B cell (primary cell): ENCODE measurements around the gene HNRNPH1. TPM values are rescaled to one million over a fixed set of nuclear protein-coding genes. Genes with fewer than 3 reads are reported as not detected.
A peak's percentile ranks its signal among the peaks of the same experiment; 100 is the strongest.
"Not testable (repeated sequence)": the region's sequence is repeated elsewhere in the genome, so short reads cannot be mapped to it uniquely, and the experiment has no call there.

Experiments used
- ATAC-seq: fragments of 200-7000 bp; cut with Tn5 transposase; one replicate; pipeline ENCODE4 v1.10.0; 2021; ENCODE audit warnings: low read depth, mild to moderate bottlenecking, moderate number of reproducible peaks, moderate library complexity
- CTCF ChIA-PET: fragments of 350-600 bp; sonication (Branson Sonifier 250); formaldehyde crosslinking; loops from one replicate; lab custom pipeline; 2021; ENCODE audit warnings: antibody characterized with exemption, inconsistent platforms; lab: Charles Lee
- POLR2A ChIA-PET: fragments of 350-600 bp; sonication (Branson Sonifier 250); formaldehyde crosslinking; loops from one replicate; lab custom pipeline; 2021; ENCODE audit warnings: antibody characterized with exemption; lab: Charles Lee
- DNase-seq: peaks from one replicate; pipeline ENCODE4 v3.0.0; 2013
- H2AFZ ChIP-seq: 2 replicates; pipeline ENCODE4 v1.6.1; 2012; ENCODE audit warnings: mild to moderate bottlenecking, low read depth, low read length; ENCODE audit not compliant: insufficient read depth, poor library complexity, severe bottlenecking
- H3K27ac ChIP-seq, 2 donors: 1 replicate in 1 of 2; 2 replicates in 1 of 2; pipeline ENCODE4 v1.5.1; 2012 to 2013; ENCODE audit warnings: low read length in 2 of 2, mild to moderate bottlenecking in 2 of 2, moderate library complexity in 1 of 2
- H3K27me3 ChIP-seq, 4 experiments: fragments of 200-600 bp in 1 of 4; sonication (generic) in 1 of 4; replicated peaks in 1 of 4; 1 replicate in 2 of 4; 2 replicates in 2 of 4; pipeline versions ENCODE4 v1.6.1 to v1.7.0; 2013 to 2016; ENCODE audit warnings: low read length in 3 of 4, mild to moderate bottlenecking in 2 of 4, mixed read lengths in 1 of 4, moderate library complexity in 1 of 4; ENCODE audit not compliant: insufficient read depth in 4 of 4, control insufficient read depth in 3 of 4; ENCODE audit errors: control extremely low read depth in 1 of 4
- H3K36me3 ChIP-seq, 2 experiments: replicated peaks in 1 of 2; 1 replicate in 1 of 2; 2 replicates in 1 of 2; pipeline versions ENCODE4 v1.6.1 to v1.7.1; 2013; ENCODE audit warnings: low read length in 1 of 2; ENCODE audit not compliant: insufficient read depth in 2 of 2, control insufficient read depth in 1 of 2; ENCODE audit errors: control extremely low read depth in 1 of 2, extremely low read depth in 1 of 2
- H3K4me1 ChIP-seq, 2 donors: fragments of 200-600 bp in 1 of 2; sonication (generic) in 1 of 2; 1 replicate in 1 of 2; 2 replicates in 1 of 2; pipeline versions ENCODE4 v1.5.1 to v1.6.1; 2013 to 2017; ENCODE audit warnings: low read length in 2 of 2; ENCODE audit not compliant: control insufficient read depth in 2 of 2, insufficient read depth in 2 of 2
- H3K4me2 ChIP-seq: replicated peaks from 2 replicates; pipeline ENCODE3; 2012; ENCODE audit warnings: mild to moderate bottlenecking, low read depth, low read length; ENCODE audit not compliant: poor library complexity, severe bottlenecking
- H3K4me3 ChIP-seq, 5 experiments: fragments of 200-600 bp in 1 of 5; sonication (generic) in 1 of 5; 1 replicate in 3 of 5; 2 replicates in 2 of 5; pipeline versions ENCODE4 v1.5.1 to v1.7.0; 2011 to 2016; ENCODE audit warnings: low read length in 4 of 5, mild to moderate bottlenecking in 4 of 5, low read depth in 2 of 5, control low read depth in 1 of 5, moderate library complexity in 1 of 5; ENCODE audit not compliant: insufficient read depth in 1 of 5; ENCODE audit errors: control extremely low read depth in 1 of 5, extremely low read depth in 1 of 5
- H3K79me2 ChIP-seq: fragments of 200-600 bp; sonication (generic); one replicate; pipeline ENCODE4 v1.6.0; 2016; ENCODE audit warnings: low read length; ENCODE audit not compliant: control insufficient read depth, insufficient read depth
- H3K9ac ChIP-seq: fragments of 200-600 bp; sonication (generic); 2 replicates; pipeline ENCODE4 v1.6.1; 2017; ENCODE audit warnings: mild to moderate bottlenecking, low read length, moderate library complexity
- H3K9me3 ChIP-seq, 3 donors: one replicate each; pipeline versions ENCODE4 v1.6.1 to v1.7.1; 2013; ENCODE audit warnings: low read length in 2 of 3; ENCODE audit not compliant: control insufficient read depth in 2 of 3, insufficient read depth in 1 of 3; ENCODE audit errors: control extremely low read depth in 1 of 3
- H4K20me1 ChIP-seq: 2 replicates; pipeline ENCODE4 v1.6.0; 2012; ENCODE audit warnings: mild to moderate bottlenecking, low read length; ENCODE audit not compliant: insufficient read depth, control insufficient read depth, poor library complexity, severe bottlenecking
- H3K27ac Mint-ChIP-seq: one replicate; pipeline ENCODE4 v1.8.0; 2021; ENCODE audit warnings: mixed read lengths
- H3K27me3 Mint-ChIP-seq: one replicate; pipeline ENCODE4 v1.8.0; 2021; ENCODE audit warnings: mixed read lengths
- H3K4me1 Mint-ChIP-seq: one replicate; pipeline ENCODE4 v1.8.0; 2021; ENCODE audit warnings: mixed read lengths
- H3K4me3 Mint-ChIP-seq: one replicate; pipeline ENCODE4 v1.8.0; 2021; ENCODE audit warnings: mixed read lengths
- H3K9me3 Mint-ChIP-seq: one replicate; pipeline ENCODE4 v1.8.0; 2022; ENCODE audit warnings: mixed read lengths; ENCODE audit not compliant: insufficient read depth
- CTCF ChIP-seq: fragments of 200-600 bp; IDR thresholded peaks from one replicate; pipeline ENCODE4 v1.8.0; 2022; ENCODE audit warnings: antibody characterized with exemption, mild to moderate bottlenecking
- EZH2 ChIP-seq: IDR thresholded peaks from 2 replicates; pipeline ENCODE4 v1.6.1; 2012; ENCODE audit warnings: borderline replicate concordance, low read depth, mild to moderate bottlenecking, moderate library complexity, low read length; ENCODE audit not compliant: insufficient read depth, poor library complexity, severe bottlenecking
- WGBS: methylation state at CpG from one replicate; pipeline ENCODE4 v1.1.5; 2013; ENCODE audit warnings: missing lambda C conversion rate; ENCODE audit not compliant: insufficient coverage; 5-methylcytosine and 5-hydroxymethylcytosine counted together
- intact Hi-C: fragments of 100-400 bp; cut with micrococcal nuclease; formaldehyde crosslinking; loops from one replicate; pipeline ENCODE4 v1.10.0; 2022
- polyA plus RNA-seq: library from polyadenylated mRNA; depleted of rRNA; stranded (reverse); fragments of >200 nt; gene quantifications from 2 replicates; pipeline ENCODE4 v1.2.3, GENCODE V29; 2012
- total RNA-seq, 2 donors: library from RNA; stranded (reverse); fragments of 120-200 nt in 1 of 2; gene quantifications; 1 replicate in 1 of 2; 2 replicates in 1 of 2; pipeline versions ENCODE4 v1.2.3 to v1.2.4, GENCODE V29; 2013 to 2022

Gene HNRNPH1
- total and polyA plus RNA-seq, 2 donors (not counting 1 experiment from before 2014, with no cell fraction given), result 471 to 1,412 TPM

DNA sequence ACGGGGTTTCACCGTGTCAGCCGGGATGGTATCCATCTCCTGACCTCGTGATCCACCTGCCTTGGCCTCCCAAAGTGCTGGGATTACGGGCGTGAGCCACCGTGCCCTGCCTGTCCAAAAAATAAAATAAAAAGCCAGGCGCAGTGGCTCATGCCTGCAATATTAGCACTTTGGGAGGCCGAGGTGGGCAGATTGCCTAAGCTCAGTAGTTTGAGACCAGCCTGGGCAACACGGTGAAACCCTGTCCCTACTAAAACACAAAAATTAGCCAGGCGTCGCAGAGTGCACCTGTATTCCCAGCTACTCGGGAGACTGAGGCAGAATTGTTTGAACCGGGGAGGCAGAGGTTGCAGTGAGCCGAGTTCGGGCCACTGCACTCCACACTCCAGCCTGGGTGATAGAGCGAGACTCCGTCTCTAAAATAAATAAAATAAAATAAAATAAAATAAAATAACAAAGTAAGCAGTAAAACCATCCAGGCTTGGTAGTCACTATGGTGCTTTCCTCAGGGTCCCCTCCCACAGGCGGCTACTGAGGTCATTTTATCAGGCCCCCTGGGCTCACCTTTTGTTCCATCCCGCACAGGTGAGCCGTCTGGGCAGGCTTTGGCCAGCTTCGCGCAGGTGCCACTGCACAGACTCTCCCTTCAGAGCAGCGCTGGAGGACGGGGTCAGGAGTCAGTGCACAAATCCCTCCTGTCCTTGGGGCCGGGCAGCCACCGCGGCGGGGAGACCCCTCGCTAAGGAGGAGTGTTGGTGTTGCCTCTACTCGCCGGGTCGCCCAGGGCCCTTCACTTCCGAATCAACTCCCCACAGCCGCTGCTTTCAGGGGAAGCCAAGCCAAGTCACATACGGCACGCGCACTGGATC is 10.3 kb upstream of the HNRNPH1 start:
- H3K9me3 Mint-ChIP-seq, H4K20me1 ChIP-seq, H3K4me1 Mint-ChIP-seq, H3K27me3 ChIP-seq, H3K4me3 Mint-ChIP-seq, H3K27me3 Mint-ChIP-seq, H3K27ac Mint-ChIP-seq, H3K9ac ChIP-seq, H3K79me2 ChIP-seq, intact Hi-C loops, H3K4me3 ChIP-seq, H3K27ac ChIP-seq, DNase-seq, H3K9me3 ChIP-seq, H3K4me1 ChIP-seq, H3K36me3 ChIP-seq: not testable (repeated sequence)
- 91% methylated on average over 13 of the region's 38 CpGs for WGBS
- H3K4me2 ChIP-seq, result peak overlapping the region; percentile 47
- H2AFZ ChIP-seq, result peak overlapping the region; percentile 28
- ChIA-PET POLR2A (interaction anchor here (1.2 kb wide), 1 partner anchor 10 kb away, joined by 3 read pairs; the partner anchor contains the start of gene HNRNPH1), CTCF (interaction anchor here (0.7 to 1.2 kb wide), 2 partner anchors 10 to 888 kb away, joined by 4 to 6 read pairs; partner anchors contain the start of gene HNRNPH1)
- ATAC-seq, result peak; percentile 60

DNA sequence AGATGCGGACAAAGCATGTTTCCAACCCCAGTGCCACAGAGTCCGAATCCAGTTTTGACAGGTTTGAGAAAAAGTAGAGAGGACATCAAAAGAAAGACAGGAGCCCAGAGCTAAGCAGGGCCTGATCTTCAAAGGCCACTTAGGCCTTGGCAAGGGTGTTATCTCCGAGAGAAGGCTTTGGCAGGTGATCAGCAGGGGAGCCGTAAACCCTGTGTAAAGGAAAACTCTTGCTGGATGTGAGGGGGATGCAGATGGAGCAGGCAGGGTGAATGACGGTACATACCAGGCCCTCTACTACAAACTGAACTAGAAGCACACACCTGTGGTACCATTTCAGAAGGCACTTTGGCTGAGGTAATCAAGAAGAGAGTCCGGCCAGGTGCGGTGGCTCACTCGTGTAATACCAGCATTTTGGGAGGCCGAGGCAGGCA is 1.4 kb upstream of the HNRNPH1 start:
- peaks cover 40% of the 10 kb centered on the region for H3K79me2 ChIP-seq
- H2AFZ ChIP-seq, result peak overlapping the region; percentile 100
- peak overlapping the region; percentile 98 for H3K4me3 Mint-ChIP-seq
- H3K9ac ChIP-seq, result no peak overlapping the region
- H3K4me1 ChIP-seq, result peaks cover 32 to 35% of the 10 kb centered on the region in 2 donors
- TF ChIP-seq EZH2 (no peak), CTCF (no peak)
- H3K27ac Mint-ChIP-seq, result peak overlapping the region; percentile 99
- H3K27ac ChIP-seq, result peak overlapping the region; percentile 98 to 99
- ATAC-seq (no peak), DNase-seq (no peak)
- H3K27me3 Mint-ChIP-seq, result no peaks in the 10 kb centered on the region
- CTCF ChIA-PET, result no interaction called here
- peaks cover 34% of the 10 kb centered on the region for H4K20me1 ChIP-seq
- peak overlapping the region; percentile 90 for H3K4me2 ChIP-seq
- WGBS, result 98% methylated on average over 8 of the region's 9 CpGs
- H3K27me3 ChIP-seq, result no peaks in the 10 kb centered on the region
- H3K4me1 Mint-ChIP-seq, result peaks cover 40% of the 10 kb centered on the region
- peaks cover 2 to 26% of the 10 kb centered on the region in 2 experiments for H3K36me3 ChIP-seq
- POLR2A ChIA-PET, result interaction anchor here (0.6 to 2.9 kb wide), 2 partner anchors 10 to 74 kb away, joined by 4 to 24 read pairs; partner anchors contain the start of gene RUFY1
- no peaks in the 10 kb centered on the region for H3K9me3 Mint-ChIP-seq
- intact Hi-C loops, result loop anchor here (5.0 kb wide), 1 partner anchor 93 kb away; no protein-coding TSS in a partner anchor
- H3K9me3 ChIP-seq, result peaks cover 0 to 9% (median 0%) of the 10 kb centered on the region in 3 donors
- peak overlapping the region in 1 of 5 experiments; percentile 94 for H3K4me3 ChIP-seq
